C1 segment of cervical spinal cord (tissue), 14 donors: ENCODE measurements around the gene OSBPL1A.
A peak's percentile ranks its signal among the peaks of the same experiment; 100 is the strongest.

ENCODE experiments used
- DNase-seq, 14 donors: peaks; one replicate each; lab custom pipeline; 2025; lab: John Stamatoyannopoulos, UW

Gene OSBPL1A

DNA sequence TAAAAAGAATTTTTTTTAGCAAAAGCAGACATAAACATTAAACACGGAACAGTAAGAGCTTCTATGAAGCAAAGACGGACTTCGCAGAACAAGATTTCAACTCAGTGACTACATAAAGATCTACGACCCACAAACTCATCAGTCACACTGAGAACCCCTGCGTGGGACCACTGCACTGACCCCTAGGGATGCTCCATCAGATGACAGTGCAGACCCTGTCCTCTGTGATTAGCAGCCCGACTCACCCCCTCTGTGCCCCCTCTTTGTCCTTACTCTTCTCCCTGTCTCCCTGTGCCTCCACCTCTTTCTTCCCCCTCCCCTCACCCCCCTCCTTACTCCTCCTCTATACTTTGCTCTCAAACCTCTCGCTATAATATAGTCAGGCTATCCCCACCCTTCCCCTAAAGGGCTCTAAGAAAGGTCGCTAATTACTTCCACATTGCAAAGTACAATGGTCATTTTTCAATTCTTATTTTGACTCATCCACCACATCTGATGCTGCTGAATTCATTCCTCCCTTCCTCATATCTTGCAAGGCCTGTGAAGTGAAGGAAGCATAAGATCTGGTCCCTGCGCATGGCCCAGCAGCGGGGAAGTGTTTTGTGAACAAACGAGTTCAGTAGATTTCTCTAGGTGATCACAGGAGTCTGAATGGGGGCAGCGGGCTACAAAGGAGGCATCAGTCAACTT is 169.5 kb downstream of the OSBPL1A start:
- no peak for DNase-seq

DNA sequence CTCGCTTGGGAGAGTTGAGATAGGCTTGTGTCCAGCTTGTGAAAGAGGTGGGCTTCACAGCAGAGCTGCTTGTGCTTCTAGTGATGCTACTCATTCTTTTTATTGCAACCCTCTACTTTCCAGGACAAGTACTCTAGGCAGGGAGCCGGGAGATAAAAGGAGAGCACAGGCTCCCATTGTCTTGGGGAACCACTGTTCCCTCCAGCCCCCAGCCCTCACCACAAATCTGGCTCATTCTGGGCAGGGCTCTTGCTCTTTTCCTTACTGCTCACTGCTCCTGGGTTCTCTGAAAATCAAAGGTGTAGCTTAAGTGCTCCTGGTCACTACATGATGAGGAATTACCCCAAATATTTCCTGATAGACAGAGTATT is 177.3 kb downstream of the OSBPL1A start:
- DNase-seq = no peak

GRCh38 chr18:24219561-24220317 is 177.9 kb downstream of the OSBPL1A start:
- peak in 1 of 14 donors; percentile 22 for DNase-seq

DNA sequence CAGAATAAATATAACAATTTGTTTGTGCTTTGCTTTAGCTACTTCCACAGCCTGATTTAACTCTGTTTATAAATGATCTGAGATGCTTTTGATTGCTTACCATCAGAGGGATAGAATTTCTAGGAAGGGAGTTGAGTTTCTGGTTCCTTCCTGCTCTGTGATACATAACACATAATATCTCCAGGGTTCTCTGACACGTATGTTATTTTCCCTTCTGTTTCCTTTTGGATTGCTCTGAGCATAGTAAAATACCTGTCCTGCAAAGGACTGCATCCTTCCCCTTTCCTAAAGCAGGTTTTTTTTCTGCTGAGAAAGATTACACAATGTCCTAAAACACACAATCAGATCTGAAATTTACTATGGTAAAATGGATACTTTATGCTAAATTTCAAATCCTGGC is 182.7 kb downstream of the OSBPL1A start:
- DNase-seq = no peak

DNA sequence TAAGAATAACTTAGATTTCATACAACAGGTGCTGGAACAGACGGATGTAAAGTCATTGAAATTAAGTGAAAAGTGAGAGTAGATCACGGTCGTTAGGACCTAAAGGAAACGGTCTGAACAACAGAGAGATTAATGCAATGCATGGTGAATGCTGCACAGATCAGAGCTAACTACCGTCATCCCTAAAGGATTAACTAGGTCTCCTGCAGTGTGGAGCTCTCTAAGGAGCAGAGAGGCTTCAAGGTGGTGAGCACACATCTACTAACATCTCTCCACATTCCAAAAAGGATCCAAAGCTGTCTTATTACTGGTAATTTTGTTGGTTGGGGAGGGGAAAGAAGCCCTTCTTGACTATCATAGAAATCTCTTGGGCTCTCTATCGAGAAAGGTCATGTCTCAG is 183.5 kb downstream of the OSBPL1A start:
- DNase-seq = no peak

GRCh38 chr18:24212939-24213338 is 184.7 kb downstream of the OSBPL1A start:
- DNase-seq = no peak

- no peak for DNase-seq
Observed at GRCh38 chr18:24209558-24209957, 188.1 kb downstream of the OSBPL1A start.

GRCh38 chr18:24208270-24209035 is 189.2 kb downstream of the OSBPL1A start:
- no peak for DNase-seq

DNA sequence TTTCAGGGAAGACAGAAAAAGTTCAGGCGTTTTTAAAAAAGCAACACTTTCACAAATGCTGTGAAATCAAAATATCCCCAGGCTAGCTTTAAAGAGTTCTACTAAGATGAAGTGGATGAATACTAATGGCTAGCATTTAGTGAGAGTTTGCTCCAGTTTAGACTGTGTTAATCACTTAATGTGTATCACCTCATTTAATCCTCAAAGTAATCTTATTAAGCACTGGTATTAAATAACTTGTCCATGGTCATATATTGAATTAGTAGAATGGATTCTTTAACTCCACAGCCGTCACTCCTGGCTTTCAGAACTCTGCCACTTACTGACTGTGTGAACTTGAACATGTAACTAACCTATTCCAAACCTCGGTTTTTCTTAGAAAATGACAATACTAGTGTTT is 192.7 kb downstream of the OSBPL1A start:
- DNase-seq = no peak

- no peak for DNase-seq
Observed at GRCh38 chr18:24201699-24202687, 195.6 kb downstream of the OSBPL1A start.

GRCh38 chr18:24200494-24201290 is 196.9 kb downstream of the OSBPL1A start:
- peak in 2 of 14 donors; percentile 18 to 35 for DNase-seq

DNA sequence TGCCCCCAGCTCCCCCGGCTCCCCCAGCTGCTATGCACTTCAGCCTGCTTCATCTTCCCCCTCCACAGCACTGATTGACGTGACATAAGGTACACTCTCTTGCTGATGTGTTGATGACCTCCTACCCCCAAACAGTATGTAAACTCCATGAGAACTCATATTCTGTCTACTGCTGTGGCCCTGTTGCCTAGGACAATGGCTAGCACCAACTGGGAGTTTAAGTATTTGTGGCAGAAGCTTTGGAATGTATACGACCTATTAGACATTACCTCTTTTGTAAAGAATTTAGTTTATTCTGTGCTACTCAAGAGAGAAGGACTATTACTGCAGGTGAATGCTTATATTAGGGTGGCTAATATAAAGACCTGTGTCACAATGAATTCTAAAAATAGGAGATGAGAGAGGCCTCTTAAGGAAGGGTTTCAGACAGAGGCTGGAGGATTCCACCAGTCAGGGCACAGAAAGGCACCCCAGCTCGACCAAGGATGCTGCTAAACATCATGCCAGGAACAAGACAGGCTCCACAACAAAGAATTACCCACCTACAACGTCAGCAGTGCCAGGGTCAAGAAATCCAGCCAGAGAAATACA is 198.2 kb downstream of the OSBPL1A start:
- no peak for DNase-seq

DNA sequence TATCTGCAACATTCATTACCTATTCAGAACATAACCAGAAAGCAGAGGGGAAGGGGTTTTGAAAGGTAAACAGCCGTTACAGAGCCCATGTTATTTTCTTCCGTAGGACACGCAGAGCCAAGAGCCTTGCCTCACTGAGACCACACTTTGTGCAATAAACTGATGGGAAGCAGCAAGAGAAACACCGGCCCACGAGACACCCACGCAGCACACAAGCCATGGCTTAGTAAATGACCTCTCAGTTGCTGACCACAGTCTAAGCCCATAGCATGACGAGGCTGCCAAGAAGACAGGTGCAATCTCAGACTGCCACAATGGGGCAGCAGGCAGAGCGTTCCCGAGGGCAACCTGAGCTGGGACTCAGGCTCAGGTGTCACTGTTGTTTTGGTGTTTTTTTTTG is 199.2 kb downstream of the OSBPL1A start:
- DNase-seq = no peak

GRCh38 chr18:24197412-24197811 is 200.2 kb downstream of the OSBPL1A start:
- no peak for DNase-seq

DNA sequence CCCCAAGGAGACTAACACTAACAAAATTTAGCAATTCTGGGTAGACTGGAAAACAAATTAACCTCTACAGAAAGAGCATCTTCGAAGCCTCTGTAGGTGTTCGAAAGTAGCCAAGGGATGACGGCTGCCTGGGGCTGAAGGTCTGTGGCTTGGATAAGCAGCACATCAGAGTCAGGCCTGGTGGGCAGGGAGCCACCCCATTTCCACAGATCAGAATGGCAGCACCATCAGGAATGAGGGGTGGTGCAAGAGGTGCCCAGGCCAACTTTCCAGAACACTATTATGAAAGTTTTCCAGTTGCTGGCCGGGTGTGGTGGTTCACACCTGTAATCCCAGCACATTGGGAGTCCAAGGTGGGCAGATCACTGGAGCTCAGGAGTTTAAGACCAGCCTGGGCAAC is 200.9 kb downstream of the OSBPL1A start:
- no peak for DNase-seq

DNA sequence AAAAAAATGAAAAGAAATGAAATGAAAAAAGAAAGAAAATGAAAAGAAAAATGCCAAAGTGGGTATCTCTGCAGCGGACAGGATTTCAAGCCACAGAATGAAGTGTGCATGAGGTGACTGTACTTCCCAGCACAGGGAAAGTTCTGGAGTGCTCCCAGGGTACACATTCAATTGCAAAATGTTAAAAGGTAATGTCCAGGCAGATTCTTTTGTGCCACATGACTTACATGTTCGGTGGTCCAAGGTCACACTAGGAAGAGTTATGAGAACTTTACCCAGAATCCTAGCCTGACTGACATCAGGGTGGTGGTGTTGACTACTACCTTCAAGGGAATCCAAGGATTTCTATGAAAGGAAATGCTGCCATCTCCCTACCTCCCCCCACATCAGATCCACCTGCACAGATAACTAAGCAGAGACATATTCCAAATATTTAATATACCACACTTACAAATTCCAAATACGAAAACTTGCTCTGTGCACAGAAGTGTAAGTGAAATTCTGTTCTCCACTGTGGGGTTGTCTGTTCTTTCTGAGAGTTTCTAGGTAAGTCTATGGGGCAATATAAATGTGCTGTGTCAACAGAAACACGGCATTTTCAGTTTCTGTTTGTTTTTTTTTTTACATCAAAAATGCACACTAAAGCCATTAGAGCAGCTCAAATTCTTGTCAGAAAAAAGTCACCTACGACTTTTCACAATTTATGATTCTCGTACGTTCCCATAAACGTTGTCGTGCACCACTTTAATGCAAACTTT is 202.1 kb downstream of the OSBPL1A start:
- DNase-seq = no peak

DNA sequence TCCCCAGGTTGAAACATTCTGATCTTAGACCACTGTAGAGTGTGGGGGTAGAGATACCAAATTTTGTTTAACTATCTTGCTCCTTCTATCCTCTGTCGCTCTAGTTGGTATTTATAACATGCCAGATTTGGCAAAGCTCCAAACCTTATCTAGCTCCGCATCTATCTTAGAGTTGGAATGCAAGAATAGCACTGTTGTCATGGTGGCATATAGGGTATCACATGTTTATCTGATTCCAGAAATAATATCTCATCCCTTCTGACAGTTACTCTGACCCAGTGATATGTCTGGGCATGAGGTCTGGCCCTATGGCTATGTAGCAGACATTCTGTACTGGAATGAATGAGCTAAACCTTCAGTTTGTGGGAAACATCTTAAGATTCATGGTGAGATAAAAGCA is 207.0 kb downstream of the OSBPL1A start:
- no peak for DNase-seq

- no peak for DNase-seq
Observed at GRCh38 chr18:24189664-24190346, 207.8 kb downstream of the OSBPL1A start.
